ENCODE data around the gene RNF145. TPM values are rescaled to one million over a fixed set of nuclear protein-coding genes. Genes with fewer than 3 reads are reported as not detected.
A peak's percentile ranks its signal among the peaks of the same experiment; 100 is the strongest.

Gene RNF145
- total and polyA plus RNA-seq, 3 experiments from 2014 or later: 12.9 to 85.0 (median 80.0) TPM

DNA sequence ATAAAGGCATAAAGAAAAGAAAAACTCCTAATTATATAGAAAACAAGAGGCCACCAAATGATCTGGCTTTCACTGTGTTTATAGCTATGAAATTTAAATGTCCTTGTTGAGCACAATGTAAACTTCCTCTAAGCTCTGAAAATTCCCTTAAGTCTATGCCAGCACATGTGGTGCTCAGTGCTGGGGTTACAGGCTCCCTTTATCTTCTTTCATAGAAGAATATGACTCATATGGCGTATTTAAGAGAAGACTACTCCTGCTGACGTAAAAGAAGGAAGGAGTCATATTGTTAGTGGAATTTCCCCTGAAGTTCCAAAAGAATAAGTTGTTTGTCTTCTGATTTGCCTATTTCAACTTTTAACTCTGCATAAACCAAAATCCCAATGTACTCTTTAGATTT is 30.4 kb downstream of the RNF145 start:
- ChIA-PET CTCF (no interaction called here), POLR2A (interaction anchor here (1.2 kb wide), 1 partner anchor 29 kb away, joined by 3 read pairs; no protein-coding TSS in a partner anchor)
- Histone ChIP-seq H3K4me1 (ENCODE audit: insufficient read depth, low read length) (peaks cover 48% of the 10 kb centered on the region), H3K27me3 (ENCODE audit: insufficient read depth, low read length, poor library complexity, severe bottlenecking) (no peaks in the 10 kb centered on the region), H3K36me3 (ENCODE audit: insufficient read depth, low read length) (no peaks in the 10 kb centered on the region), H3K4me3 (ENCODE audit: low read length) (no peak overlapping the region), H3K27ac (ENCODE audit: low read depth, low read length) (no peak overlapping the region), H3K9me3 (ENCODE audit: low read length) (no peaks in the 10 kb centered on the region)
- Mint-ChIP-seq H3K27me3 (no peaks in the 10 kb centered on the region), H3K36me3 (peaks cover 0 to 51% (median 0%) of the 10 kb centered on the region in 3 donors), H3K9me3 (no peaks in the 10 kb centered on the region), H3K4me1 (peaks cover 56 to 86% (median 79%) of the 10 kb centered on the region in 3 donors), H3K4me3 (no peak overlapping the region), H3K27ac (peak overlapping the region in 6 of 8 donors; percentile 1 to 86 (median 33))
- no peak for DNase-seq

DNA sequence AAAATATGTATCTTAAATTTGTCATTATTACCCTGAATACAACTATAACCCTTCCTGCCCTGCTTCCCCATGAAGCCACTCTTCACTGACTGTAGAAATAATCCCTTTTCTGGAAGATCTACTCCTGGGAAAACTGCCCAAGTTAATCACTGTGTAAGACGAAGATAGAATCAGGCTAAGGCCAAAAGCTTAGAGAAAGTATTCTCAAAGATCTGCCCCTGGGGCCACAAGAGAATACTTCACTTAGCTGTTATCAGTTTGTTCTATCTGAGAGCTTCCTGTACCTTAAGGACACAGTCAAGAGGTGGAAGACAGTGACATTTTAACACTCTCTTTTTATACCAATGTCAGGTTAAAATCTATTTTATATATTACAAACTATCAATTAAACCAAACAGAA is 33.8 kb downstream of the RNF145 start:
- H3K27me3 Mint-ChIP-seq: no peaks in the 10 kb centered on the region
- peaks cover 0 to 53% (median 3%) of the 10 kb centered on the region in 3 donors for H3K36me3 Mint-ChIP-seq
- Histone ChIP-seq H3K36me3 (ENCODE audit: insufficient read depth, low read length) (no peaks in the 10 kb centered on the region), H3K4me1 (ENCODE audit: insufficient read depth, low read length) (peaks cover 36% of the 10 kb centered on the region), H3K4me3 (ENCODE audit: low read length) (no peak overlapping the region), H3K27me3 (ENCODE audit: insufficient read depth, low read length, poor library complexity, severe bottlenecking) (no peaks in the 10 kb centered on the region), H3K9me3 (ENCODE audit: low read length) (no peaks in the 10 kb centered on the region), H3K27ac (ENCODE audit: low read depth, low read length) (no peak overlapping the region)
- peaks cover 38 to 70% (median 54%) of the 10 kb centered on the region in 3 donors for H3K4me1 Mint-ChIP-seq
- H3K9me3 Mint-ChIP-seq: no peaks in the 10 kb centered on the region
- ChIA-PET POLR2A (interaction anchor here (1.0 kb wide), 1 partner anchor 32 kb away, joined by 3 read pairs; no protein-coding TSS in a partner anchor), CTCF (no interaction called here)
- DNase-seq: peak in 1 of 5 donors; percentile 22
- peak overlapping the region in 7 of 8 donors; percentile 0 to 91 (median 83) for H3K27ac Mint-ChIP-seq
- H3K4me3 Mint-ChIP-seq: peak overlapping the region in 3 of 7 donors; percentile 20 to 55 (median 28)

- DNase-seq: no peak
- no peak overlapping the region for H3K27ac ChIP-seq (ENCODE audit: low read depth, low read length)
- Mint-ChIP-seq H3K36me3 (peaks cover 0 to 49% (median 3%) of the 10 kb centered on the region in 3 donors), H3K4me3 (no peak overlapping the region), H3K9me3 (no peaks in the 10 kb centered on the region), H3K27me3 (no peaks in the 10 kb centered on the region), H3K4me1 (peaks cover 32 to 66% (median 48%) of the 10 kb centered on the region in 3 donors), H3K27ac (peak overlapping the region in 3 of 8 donors; percentile 0 to 83 (median 30))
- peaks cover 1% of the 10 kb centered on the region for H3K36me3 ChIP-seq (ENCODE audit: insufficient read depth, low read length)
- H3K4me1 ChIP-seq (ENCODE audit: insufficient read depth, low read length): peaks cover 27% of the 10 kb centered on the region
- H3K9me3 ChIP-seq (ENCODE audit: low read length): no peaks in the 10 kb centered on the region
- ChIA-PET POLR2A (interaction anchor here (0.7 kb wide), 1 partner anchor 11 kb away, joined by 3 read pairs; no protein-coding TSS in a partner anchor), CTCF (no interaction called here)
- no peaks in the 10 kb centered on the region for H3K27me3 ChIP-seq (ENCODE audit: insufficient read depth, low read length, poor library complexity, severe bottlenecking)
- H3K4me3 ChIP-seq (ENCODE audit: low read length): no peak overlapping the region
These were observed 34.7 kb downstream of the RNF145 start for GRCh38 chr5:159174511-159175168.

- ChIA-PET CTCF (interaction anchor here (1.5 kb wide), 1 partner anchor 19 kb away, joined by 3 read pairs; no protein-coding TSS in a partner anchor), POLR2A (no interaction called here)
- Mint-ChIP-seq H3K27me3 (no peaks in the 10 kb centered on the region), H3K4me3 (no peak overlapping the region), H3K27ac (peak overlapping the region in 1 of 8 donors; percentile 70), H3K4me1 (peaks cover 15 to 52% (median 26%) of the 10 kb centered on the region in 3 donors), H3K9me3 (no peaks in the 10 kb centered on the region), H3K36me3 (peaks cover 0 to 51% (median 11%) of the 10 kb centered on the region in 3 donors)
- Histone ChIP-seq H3K36me3 (ENCODE audit: insufficient read depth, low read length) (peaks cover 19% of the 10 kb centered on the region), H3K27ac (ENCODE audit: low read depth, low read length) (no peak overlapping the region), H3K4me3 (ENCODE audit: low read length) (no peak overlapping the region), H3K4me1 (ENCODE audit: insufficient read depth, low read length) (peaks cover 19% of the 10 kb centered on the region), H3K9me3 (ENCODE audit: low read length) (no peaks in the 10 kb centered on the region), H3K27me3 (ENCODE audit: insufficient read depth, low read length, poor library complexity, severe bottlenecking) (no peaks in the 10 kb centered on the region)
- DNase-seq: no peak
These were observed 38.1 kb downstream of the RNF145 start for GRCh38 chr5:159171274-159171673.

- H3K27me3 Mint-ChIP-seq: no peaks in the 10 kb centered on the region
- H3K4me1 Mint-ChIP-seq: peaks cover 8 to 48% (median 17%) of the 10 kb centered on the region in 3 donors
- Histone ChIP-seq H3K27me3 (ENCODE audit: insufficient read depth, low read length, poor library complexity, severe bottlenecking) (no peaks in the 10 kb centered on the region), H3K27ac (ENCODE audit: low read depth, low read length) (no peak overlapping the region), H3K4me1 (ENCODE audit: insufficient read depth, low read length) (peaks cover 8% of the 10 kb centered on the region), H3K9me3 (ENCODE audit: low read length) (no peaks in the 10 kb centered on the region), H3K36me3 (ENCODE audit: insufficient read depth, low read length) (peaks cover 19% of the 10 kb centered on the region), H3K4me3 (ENCODE audit: low read length) (no peak overlapping the region)
- H3K36me3 Mint-ChIP-seq: peaks cover 0 to 52% (median 16%) of the 10 kb centered on the region in 3 donors
- ChIA-PET CTCF (no interaction called here), POLR2A (no interaction called here)
- no peak for DNase-seq
- no peaks in the 10 kb centered on the region for H3K9me3 Mint-ChIP-seq
- H3K4me3 Mint-ChIP-seq: no peak overlapping the region
- H3K27ac Mint-ChIP-seq: peak overlapping the region in 2 of 8 donors; percentile 4 to 76
These were observed 39.3 kb downstream of the RNF145 start for GRCh38 chr5:159170021-159170420.

GRCh38 chr5:159166416-159166815 is 42.9 kb downstream of the RNF145 start:
- no peak for DNase-seq
- no peaks in the 10 kb centered on the region for H3K4me1 ChIP-seq (ENCODE audit: insufficient read depth, low read length)
- ChIA-PET CTCF (interaction anchor here (1.2 to 1.7 kb wide), 2 partner anchors 9 to 821 kb away, joined by 3 to 8 read pairs; no protein-coding TSS in a partner anchor), POLR2A (no interaction called here)
- Mint-ChIP-seq H3K4me3 (no peak overlapping the region), H3K9me3 (no peaks in the 10 kb centered on the region), H3K27me3 (no peaks in the 10 kb centered on the region), H3K36me3 (peaks cover 0 to 51% (median 19%) of the 10 kb centered on the region in 3 donors), H3K4me1 (peaks cover 4 to 36% (median 8%) of the 10 kb centered on the region in 3 donors), H3K27ac (peak overlapping the region in 3 of 8 donors; percentile 21 to 83 (median 24))
- no peaks in the 10 kb centered on the region for H3K9me3 ChIP-seq (ENCODE audit: low read length)
- no peaks in the 10 kb centered on the region for H3K27me3 ChIP-seq (ENCODE audit: insufficient read depth, low read length, poor library complexity, severe bottlenecking)
- H3K4me3 ChIP-seq (ENCODE audit: low read length): no peak overlapping the region
- H3K27ac ChIP-seq (ENCODE audit: low read depth, low read length): no peak overlapping the region
- peaks cover 26% of the 10 kb centered on the region for H3K36me3 ChIP-seq (ENCODE audit: insufficient read depth, low read length)

GRCh38 chr5:159163701-159164046 is 45.7 kb downstream of the RNF145 start:
- H3K4me3 ChIP-seq (ENCODE audit: low read length): no peak overlapping the region
- H3K9me3 ChIP-seq (ENCODE audit: low read length): no peaks in the 10 kb centered on the region
- no peak overlapping the region for H3K27ac ChIP-seq (ENCODE audit: low read depth, low read length)
- H3K9me3 Mint-ChIP-seq: no peaks in the 10 kb centered on the region
- no peaks in the 10 kb centered on the region for H3K4me1 ChIP-seq (ENCODE audit: insufficient read depth, low read length)
- ChIA-PET POLR2A (interaction anchor here (0.6 kb wide), 1 partner anchor 11 kb away, joined by 3 read pairs; no protein-coding TSS in a partner anchor), CTCF (interaction anchor here (1.1 to 1.6 kb wide), 2 partner anchors 153 to 156 kb away, joined by 3 to 4 read pairs; no protein-coding TSS in a partner anchor)
- no peak for DNase-seq
- H3K27me3 Mint-ChIP-seq: no peaks in the 10 kb centered on the region
- H3K27me3 ChIP-seq (ENCODE audit: insufficient read depth, low read length, poor library complexity, severe bottlenecking): no peaks in the 10 kb centered on the region
- no peak overlapping the region for H3K4me3 Mint-ChIP-seq
- H3K4me1 Mint-ChIP-seq: peaks cover 3 to 28% (median 4%) of the 10 kb centered on the region in 3 donors
- peak overlapping the region in 7 of 8 donors; percentile 8 to 62 (median 49) for H3K27ac Mint-ChIP-seq
- peaks cover 0 to 68% (median 21%) of the 10 kb centered on the region in 3 donors for H3K36me3 Mint-ChIP-seq
- H3K36me3 ChIP-seq (ENCODE audit: insufficient read depth, low read length): peaks cover 27% of the 10 kb centered on the region
